NCI-H82 treated with DMSO at 0.1 percent for 48 hours (cell line): Measurements from ENCODE around the gene BUD31.
"Not testable (repeated sequence)": the region's sequence is repeated elsewhere in the genome, so short reads cannot be mapped to it uniquely, and the experiment has no call there.

Source experiments
- DNase-seq: peaks from one replicate; lab custom pipeline; 2025; ENCODE audit not compliant: unreplicated experiment; lab: John Stamatoyannopoulos, UW

The BUD31 gene

DNA sequence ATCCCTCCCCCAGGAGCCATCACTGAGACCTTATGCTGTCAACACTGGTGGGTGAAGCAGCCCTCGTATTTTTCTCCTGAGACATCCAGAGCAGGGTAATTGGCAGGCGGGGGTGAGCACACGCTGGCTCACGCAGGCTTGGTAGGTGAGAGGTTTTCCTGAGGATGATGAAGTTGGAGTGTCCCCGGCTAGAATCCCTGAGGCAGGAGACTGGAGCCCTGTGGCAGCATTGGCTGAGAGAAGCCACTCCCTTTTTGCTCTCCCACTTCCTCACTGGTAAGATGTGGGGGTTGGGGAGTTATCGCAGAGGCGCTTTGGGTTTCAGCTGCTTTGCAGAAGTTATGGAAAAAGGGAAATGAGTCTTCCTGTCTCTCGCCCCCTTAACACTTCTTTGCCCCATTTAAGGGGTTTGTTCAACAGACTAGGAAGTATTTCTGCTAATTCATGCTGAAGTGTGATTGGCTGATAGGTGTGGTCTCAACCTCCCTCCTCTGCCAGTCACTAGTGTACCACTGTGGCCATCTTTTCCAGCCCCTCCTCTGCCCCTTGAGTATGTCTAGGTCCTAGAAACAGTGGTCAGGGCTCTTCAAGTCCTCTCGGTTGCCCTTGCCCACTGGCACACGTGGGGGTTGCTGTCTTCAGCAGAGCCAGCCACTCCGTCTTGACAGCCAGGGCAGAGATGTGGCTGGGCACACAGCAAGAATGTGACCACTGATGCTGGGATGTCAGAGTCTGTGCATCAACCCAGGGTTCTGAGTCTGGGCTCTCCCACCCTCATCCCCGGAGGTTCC is 28.5 kb upstream of the BUD31 start:
- DNase-seq, result no peak

GRCh38 chr7:99380823-99381663 is 27.7 kb upstream of the BUD31 start:
- no peak for DNase-seq

DNA sequence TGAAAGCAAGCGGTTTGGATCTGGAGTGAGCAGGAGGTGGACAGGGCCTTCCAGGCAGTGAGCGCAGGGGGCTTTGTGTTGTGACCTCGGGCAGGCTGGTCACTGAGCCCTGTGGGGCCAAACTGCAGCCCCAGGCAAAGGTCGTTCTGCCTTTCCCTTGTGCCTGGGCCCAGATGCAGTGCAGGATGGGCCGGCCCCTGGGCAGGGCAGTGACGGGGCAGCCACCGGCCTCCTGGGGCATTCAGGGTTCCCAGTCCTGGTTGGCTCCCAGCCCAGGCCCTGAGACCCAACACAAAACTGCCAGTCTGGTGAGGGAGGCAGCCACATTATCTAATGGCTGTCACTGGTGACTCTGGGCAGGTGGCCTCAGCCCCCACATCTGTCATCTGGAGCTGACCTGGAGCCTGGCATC is 27.1 kb upstream of the BUD31 start:
- no peak for DNase-seq

- DNase-seq, result no peak
Observed at GRCh38 chr7:99383203-99383602, 25.6 kb upstream of the BUD31 start.

DNA sequence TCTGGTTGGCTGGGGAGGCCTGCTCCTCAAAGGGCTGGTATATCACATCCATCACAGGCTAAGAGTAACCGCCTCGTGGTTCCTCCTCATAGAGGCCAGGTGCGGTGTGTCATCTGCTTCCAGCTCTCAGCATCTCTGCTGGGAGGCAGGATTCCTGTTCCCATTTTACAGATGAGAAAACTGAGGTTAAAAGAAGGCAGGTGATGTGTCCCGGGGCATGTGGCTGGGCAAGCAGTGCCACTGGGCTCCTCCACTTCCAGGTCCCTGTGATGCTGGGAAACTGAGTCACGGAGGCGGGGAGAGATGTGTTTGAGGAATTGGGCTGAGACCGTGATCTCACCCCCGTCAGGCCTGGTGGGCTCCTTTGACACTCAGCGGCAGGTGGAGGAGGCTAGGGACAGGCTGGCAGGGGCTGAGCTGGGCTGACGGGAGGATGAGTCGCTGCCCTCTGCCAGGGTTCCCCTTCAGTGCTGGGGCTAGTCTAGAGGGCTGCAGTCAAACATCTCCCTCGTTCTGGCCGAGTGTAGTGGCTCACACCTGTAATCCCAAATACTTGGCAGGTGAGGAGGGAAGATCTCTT is 24.9 kb upstream of the BUD31 start:
- no peak for DNase-seq

DNA sequence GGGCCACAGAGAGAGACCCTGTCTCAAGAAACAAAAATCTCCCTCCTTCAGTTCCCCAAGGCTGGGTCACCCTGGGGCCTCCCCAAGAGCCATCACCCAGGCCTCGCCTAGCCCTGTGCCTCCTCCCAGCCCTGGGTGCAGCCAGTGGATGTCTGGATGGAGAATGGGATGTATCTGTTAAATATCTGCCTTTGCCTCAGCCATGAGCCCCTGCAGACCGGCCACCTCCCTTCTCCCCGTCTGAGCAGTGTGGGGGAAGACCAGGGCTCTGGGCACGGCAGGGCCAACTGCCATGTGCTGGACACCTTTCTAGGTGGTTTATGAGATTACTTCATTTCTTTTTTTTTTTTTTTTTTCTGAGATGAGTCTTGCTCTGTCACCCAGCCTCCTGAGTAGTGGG is 24.2 kb upstream of the BUD31 start:
- DNase-seq, result no peak

DNA sequence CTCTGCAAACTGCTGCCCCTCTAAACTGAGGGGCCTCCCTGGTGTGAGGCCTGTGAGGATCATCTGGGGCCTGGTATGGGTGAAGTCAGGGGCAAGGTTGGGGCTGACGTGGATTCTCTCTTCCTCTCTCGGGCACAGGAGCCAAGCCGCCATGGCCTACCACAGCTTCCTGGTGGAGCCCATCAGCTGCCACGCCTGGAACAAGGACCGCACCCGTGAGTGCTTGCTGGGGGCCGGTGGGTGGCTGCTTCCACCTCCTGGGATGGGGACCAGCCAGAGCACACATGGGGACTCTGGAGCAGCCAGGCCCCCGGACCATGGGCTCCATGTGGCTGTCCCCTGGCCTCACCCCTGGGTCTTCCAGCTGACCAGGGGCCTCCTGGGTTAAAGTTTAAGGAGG is 23.2 kb upstream of the BUD31 start:
- DNase-seq, result no peak

- DNase-seq, result no peak
Observed at GRCh38 chr7:99386584-99387238, 22.1 kb upstream of the BUD31 start.

- DNase-seq, result not testable (repeated sequence)
Observed at GRCh38 chr7:99387239-99387635, 21.5 kb upstream of the BUD31 start.

- no peak for DNase-seq
Observed at GRCh38 chr7:99387912-99388311, 20.9 kb upstream of the BUD31 start.

GRCh38 chr7:99389772-99390171 is 19.0 kb upstream of the BUD31 start:
- DNase-seq, result no peak

DNA sequence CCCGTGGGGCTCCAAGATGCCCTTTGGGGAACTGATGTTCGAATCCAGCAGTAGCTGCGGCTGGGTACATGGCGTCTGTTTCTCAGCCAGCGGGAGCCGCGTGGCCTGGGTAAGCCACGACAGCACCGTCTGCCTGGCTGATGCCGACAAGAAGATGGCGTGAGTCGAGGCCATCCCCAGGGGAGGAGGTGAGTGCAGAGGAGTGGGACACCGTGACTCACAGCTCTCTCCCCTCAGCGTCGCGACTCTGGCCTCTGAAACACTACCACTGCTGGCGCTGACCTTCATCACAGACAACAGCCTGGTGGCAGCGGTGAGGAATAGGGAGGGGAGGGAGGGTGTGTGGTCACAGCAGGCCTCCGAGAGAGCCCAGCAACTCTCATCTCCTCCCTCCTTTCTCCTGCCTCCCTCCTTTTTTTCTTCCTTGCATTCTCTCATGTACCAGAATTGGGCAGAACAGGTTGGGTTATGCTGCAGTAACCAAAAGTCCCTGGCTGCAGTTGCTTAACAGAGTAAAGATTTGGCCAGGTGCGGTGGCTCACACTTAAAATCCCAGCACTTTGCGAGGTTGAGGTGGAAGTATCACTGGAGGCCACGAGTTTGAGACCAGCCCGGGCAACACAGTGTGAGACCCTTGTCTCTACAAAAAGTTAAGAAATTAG is 17.7 kb upstream of the BUD31 start:
- no peak for DNase-seq

DNA sequence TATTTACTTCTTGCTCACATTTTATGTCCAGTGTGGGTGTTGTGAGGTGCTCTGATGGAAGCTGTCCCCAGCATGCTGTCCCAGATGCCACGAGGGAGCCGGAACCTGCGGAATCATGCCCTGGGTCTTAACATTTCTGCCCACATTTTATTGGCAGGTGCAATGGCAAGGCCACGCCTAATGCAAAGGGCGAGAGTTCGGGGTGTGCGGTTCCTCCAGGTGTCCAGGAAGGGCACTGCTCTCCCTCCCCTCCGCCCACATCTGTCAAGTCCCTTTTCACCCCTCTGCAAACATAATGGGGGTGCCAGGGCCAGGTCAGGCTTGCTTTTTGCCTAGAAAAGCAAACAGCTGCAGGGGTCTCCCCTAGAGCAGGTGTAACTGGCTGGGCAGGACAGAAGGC is 16.7 kb upstream of the BUD31 start:
- DNase-seq, result no peak

- peak; percentile 82 for DNase-seq
Observed at GRCh38 chr7:99392659-99393354, 16.0 kb upstream of the BUD31 start.

GRCh38 chr7:99393355-99394187 is 15.2 kb upstream of the BUD31 start:
- peak; percentile 82 for DNase-seq

DNA sequence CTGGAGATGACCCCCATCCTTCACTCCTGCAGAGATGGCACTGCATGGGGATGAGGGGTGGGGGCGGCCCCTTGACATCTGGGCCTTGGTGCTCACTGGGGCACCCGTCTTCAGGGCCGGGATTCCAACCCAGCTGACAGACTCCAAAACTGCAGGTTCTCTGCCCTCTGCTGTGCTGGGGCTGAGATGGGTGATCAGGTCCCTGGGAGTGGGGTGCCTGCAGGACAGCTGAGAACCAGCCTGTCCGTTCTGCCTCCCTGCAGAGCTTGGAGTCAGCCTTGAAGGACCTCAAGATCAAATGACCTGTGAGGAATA is 14.6 kb upstream of the BUD31 start:
- DNase-seq, result no peak

DNA sequence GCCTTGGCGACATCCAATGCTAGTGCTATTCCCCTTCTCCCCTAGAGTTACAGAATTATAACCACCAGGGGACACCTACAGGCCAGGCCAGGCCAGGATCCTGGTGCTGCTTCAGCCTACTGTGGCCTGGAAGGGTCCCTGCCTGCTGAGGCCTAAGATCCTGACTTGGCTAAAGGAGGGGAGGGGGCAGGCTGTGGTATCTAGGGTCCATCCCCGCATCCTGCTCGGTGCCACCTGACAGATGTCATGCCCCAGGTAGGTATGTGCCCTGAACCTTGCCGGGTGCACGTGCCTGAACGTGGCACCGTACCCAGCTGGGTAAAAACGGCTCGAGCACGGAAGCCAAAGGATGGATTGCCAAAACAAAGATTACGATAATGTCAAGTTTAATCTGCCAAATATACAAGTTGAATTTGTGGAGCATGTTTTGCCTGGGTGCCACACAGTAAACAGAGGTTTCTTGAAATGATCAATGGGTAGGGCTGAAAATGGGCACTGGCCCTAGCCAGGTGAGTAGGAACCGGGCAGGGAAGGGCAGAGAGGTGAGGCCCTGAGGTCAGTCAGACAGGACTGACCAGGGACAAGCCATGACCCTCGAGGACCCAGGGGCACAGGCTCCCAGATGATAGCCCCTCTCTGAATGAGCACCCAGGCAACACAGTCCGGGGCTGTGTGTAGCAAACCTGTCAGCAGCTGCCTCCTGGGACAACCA is 13.0 kb upstream of the BUD31 start:
- DNase-seq, result no peak

DNA sequence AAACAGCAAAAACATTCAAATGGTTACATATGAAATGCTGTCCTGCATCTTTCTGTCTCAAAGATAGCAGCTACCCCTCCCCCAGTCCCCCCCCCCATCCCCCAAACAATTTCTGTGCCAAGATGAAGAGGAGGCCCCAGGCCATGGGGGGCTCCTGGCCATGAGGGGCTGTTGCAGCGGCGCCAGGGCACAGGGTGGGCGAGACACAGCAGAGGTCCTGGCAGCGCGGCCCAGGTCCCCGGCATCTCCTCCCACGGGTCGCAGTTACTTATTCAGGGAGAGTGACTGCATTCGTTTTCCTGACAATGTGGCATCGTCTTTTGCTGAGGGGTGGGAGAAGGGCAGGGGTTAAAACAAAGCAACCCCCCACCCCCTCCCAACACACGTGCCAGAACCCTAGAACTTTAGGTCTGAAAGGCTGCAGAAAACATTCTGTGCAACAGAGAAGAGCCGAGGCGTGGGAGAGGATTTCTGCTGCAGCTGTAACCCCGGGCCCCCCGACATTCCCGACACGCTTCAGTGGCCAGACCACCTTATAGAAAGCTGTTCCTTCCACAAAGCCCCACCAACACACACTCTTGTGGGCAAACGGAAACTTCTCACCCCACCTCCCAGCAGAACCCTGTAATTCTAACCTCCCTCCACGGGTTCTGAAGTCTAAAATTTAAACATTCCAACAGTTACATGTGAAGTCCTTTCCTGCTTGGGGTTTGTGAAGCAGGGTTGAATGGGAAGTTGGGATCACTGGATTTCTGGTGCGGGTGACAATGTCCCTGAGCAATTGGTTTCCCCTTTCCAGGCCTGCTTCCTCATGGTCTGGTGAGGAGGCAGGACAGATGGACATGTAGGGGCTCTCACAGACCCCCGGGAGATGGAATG is 12.1 kb upstream of the BUD31 start:
- DNase-seq, result no peak
